Kidney glomerular epithelial cell (primary cell): ENCODE data around the gene ADGRL1.

Source experiments
- DNase-seq: peaks from one replicate; lab custom pipeline; 2025; lab: John Stamatoyannopoulos, UW

The ADGRL1 gene

GRCh38 chr19:14139944-14140343 lies 66.0 kb downstream of the ADGRL1 start:
- no peak for DNase-seq

GRCh38 chr19:14138576-14139265 lies 67.2 kb downstream of the ADGRL1 start:
- peak; percentile 73 for DNase-seq

- DNase-seq: peak; percentile 100
Observed at GRCh38 chr19:14136509-14137281, 69.3 kb downstream of the ADGRL1 start, which contains the start of gene ASF1B. Gene ASF1B (minus strand): TSS chr19:14136589. CDS start chr19:14136456, 133 bp downstream.

DNA sequence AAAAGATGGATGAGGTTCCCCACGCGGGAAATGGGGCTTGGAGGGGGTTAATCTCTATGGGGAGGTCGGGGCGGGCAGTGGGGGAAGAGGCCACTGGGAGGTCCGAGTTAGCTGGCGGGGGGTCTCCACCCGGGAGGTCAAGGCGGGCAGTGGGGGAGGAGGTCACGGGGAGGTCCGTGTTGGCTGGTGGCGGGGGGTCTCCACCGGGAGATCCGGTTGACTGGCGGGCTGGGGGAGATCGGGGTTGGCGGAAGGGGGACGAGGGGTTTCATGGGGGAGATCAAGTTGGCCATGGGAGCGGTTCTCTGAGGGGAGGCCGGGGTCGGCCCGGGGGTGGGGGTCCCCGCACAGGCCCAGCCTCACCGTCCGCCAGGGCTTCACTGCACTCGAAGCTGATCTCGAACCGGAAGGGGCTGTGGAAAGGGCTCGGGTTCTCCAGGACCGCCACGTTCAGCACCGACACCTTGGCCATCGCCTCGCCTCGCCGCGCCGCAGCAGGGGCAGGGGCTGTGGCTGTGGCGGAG lies 69.9 kb downstream of the ADGRL1 start:
- DNase-seq: no peak

- no peak for DNase-seq
Observed at GRCh38 chr19:14135355-14135754, 70.6 kb downstream of the ADGRL1 start.

- no peak for DNase-seq
Observed at GRCh38 chr19:14127929-14128509, 78.0 kb downstream of the ADGRL1 start.

GRCh38 chr19:14127176-14127575 lies 78.8 kb downstream of the ADGRL1 start:
- DNase-seq: no peak

DNA sequence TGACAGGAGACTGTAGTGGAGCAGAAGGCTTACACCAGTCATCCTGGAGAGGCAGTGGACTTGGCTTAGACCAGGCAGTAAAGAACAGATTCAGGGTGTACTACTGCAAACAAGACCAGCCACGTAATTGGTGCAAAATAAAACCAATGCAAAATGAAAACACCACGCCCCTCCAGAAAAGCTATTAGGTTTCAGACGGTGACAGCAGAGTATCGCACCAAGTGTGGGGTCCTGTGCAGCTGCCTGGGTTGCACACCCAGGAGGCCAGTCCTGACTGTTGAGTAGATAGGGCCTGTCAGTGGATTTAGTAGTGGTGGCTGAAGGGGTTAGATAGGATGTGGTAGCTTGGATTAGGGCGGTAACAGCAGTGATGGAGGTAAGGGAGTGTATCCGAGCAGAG lies 83.0 kb downstream of the ADGRL1 start:
- no peak for DNase-seq

DNA sequence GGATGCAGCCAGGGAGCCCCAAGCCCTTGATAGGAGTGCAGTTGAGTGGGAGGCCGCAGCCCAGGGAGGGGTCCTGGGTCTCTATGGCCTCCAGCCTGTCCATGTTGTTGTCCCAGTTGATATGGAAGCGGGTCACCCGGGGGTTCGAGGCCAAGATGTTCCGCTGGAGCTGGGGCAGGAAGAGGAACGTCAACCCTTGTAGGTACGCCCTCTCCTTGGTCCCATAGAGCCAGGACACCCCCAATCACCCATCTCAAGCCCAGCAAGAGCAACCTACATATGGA lies 85.5 kb downstream of the ADGRL1 start:
- no peak for DNase-seq

GRCh38 chr19:14119644-14120496 lies 86.1 kb downstream of the ADGRL1 start:
- DNase-seq: no peak

- DNase-seq: no peak
Observed at GRCh38 chr19:14119146-14119545, 86.8 kb downstream of the ADGRL1 start.

- peak; percentile 51 for DNase-seq
Observed at GRCh38 chr19:14118165-14119051, 87.6 kb downstream of the ADGRL1 start.

- peak; percentile 95 for DNase-seq
Observed at GRCh38 chr19:14117668-14118164, 88.3 kb downstream of the ADGRL1 start, which contains the start of gene PRKACA. Gene PRKACA (minus strand): TSS chr19:14117762. CDS start chr19:14117547, 215 bp downstream.

- no peak for DNase-seq
Observed at GRCh38 chr19:14116918-14117578, 88.9 kb downstream of the ADGRL1 start.

DNA sequence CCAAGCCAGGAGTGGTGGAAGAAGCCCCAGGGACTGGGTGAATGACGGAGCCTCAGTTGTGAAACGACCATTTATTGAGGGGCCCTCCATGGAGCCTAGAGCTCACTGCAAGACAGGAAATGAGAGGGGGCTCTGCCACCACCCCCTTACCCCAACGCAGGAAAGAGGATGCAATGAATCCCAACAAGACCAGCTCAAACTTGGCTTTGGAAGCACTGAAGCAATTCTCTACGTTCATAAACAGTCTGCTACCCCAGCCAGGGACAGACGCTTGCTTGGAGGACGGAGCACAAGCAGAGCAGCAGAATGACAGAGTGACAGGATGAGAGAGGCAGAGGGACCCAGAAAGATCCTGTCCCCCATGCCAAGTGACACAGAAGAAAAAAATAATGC lies 89.4 kb downstream of the ADGRL1 start:
- DNase-seq: no peak

DNA sequence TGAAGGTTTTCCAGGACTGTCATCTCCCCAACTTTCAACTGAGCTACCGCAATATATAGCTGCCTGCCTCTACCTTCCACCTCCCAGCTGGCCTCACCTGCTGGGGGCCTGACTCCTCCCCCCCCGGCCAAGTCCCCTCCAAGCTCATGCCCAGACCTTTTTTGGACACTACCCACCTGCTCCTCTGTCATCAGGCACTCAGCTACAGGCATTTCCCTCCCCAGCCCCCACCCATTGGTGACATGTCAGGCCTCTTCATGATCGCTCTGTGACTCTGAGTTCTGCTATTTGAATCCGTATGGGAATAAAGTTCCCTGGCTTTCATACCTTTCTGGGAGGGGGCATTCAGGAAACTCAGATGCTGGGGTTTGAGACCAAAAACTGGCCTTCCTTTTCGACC lies 90.2 kb downstream of the ADGRL1 start:
- DNase-seq: no peak

GRCh38 chr19:14114854-14115253 lies 91.1 kb downstream of the ADGRL1 start:
- DNase-seq: no peak

GRCh38 chr19:14114439-14114838 lies 91.5 kb downstream of the ADGRL1 start:
- DNase-seq: no peak

- no peak for DNase-seq
Observed at GRCh38 chr19:14113762-14114414, 92.1 kb downstream of the ADGRL1 start.
